ENCODE measurements around the gene OR52N4. TPM values are rescaled to one million over a fixed set of nuclear protein-coding genes. Genes with fewer than 3 reads are reported as not detected.

Gene OR52N4
- total RNA-seq = 1 to 10 TPM; 1.3 to 1.9 TPM

DNA sequence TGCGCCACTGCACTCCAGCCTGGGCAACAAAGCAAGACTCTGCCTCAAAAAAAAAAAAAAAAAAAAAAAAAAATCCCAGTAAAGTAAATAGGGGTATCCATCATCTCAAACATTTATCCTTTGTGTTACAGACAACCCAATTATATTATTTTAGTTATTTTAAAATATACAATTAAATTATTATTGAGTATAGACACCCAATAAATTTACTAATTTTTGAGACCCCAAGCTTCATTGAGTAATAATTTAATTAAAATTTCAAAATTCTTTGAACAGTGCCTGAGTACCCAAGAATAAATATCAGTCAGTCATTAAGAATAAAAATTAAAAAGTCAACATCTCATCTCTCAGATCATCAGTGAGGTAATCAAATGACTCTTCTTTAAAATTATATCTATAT, at the start of gene OR52N4:
TSS of gene OR52N4 (plus strand) at position 301 of the 400 bp plus-strand sequence. CDS start 498 bp downstream, outside the sequence.

GRCh38 chr11:5736396-5736795, 17.6 kb upstream of the OR52N4 start, which contains the start of gene OR56B1:
Gene OR56B1, plus strand, starts transcription at chr11:5736448. Its CDS starts 69 bp downstream, at chr11:5736517.

GRCh38 chr11:5783255-5783654, 29.2 kb downstream of the OR52N4 start, which contains the start of gene OR52N5:
Gene OR52N5, minus strand, starts transcription at chr11:5783355. Its CDS starts 4,721 bp downstream, at chr11:5778634.

GRCh38 chr11:5791165-5791564, 37.1 kb downstream of the OR52N4 start, which contains the start of gene OR52N1:
Gene OR52N1, minus strand, starts transcription at chr11:5791265. Its CDS starts 2,449 bp downstream, at chr11:5788816.

Other genes starting within 250 kb of the OR52N4 start
- not detected for gene UBQLN3, start 244.3 kb upstream of the OR52N4 start, total RNA-seq
- under 1 TPM in 1 of 2 experiments, not detected in 1; 0.20 TPM for gene UBQLNL, start 237.5 kb upstream of the OR52N4 start, total RNA-seq
- not detected for gene OR52H1, start 205.7 kb upstream of the OR52N4 start, total RNA-seq
- not detected for gene OR52B6, start 173.4 kb upstream of the OR52N4 start, total RNA-seq
- under 1 TPM; 0.10 to 0.28 TPM for gene TRIM6, start 157.6 kb upstream of the OR52N4 start, total RNA-seq
- 10 to 100 TPM; 12.9 to 13.3 TPM for gene TRIM34, start 129.2 kb upstream of the OR52N4 start, total RNA-seq
- 10 to 100 TPM; 28.7 to 28.9 TPM for gene TRIM5, start 69.2 kb upstream of the OR52N4 start, total RNA-seq
- 100 to 1,000 TPM; 262 to 277 TPM for gene TRIM22, start 64.5 kb upstream of the OR52N4 start, total RNA-seq
- gene OR56B1, start 17.8 kb upstream of the OR52N4 start, total RNA-seq = under 1 TPM; 0.40 to 0.55 TPM
- not detected for gene OR52N5, start 29.1 kb downstream of the OR52N4 start, total RNA-seq
- gene OR52N1, start 37.0 kb downstream of the OR52N4 start, total RNA-seq = not detected
- not detected for gene OR52N2, start 54.7 kb downstream of the OR52N4 start, total RNA-seq
- not detected for gene OR52E6, start 87.7 kb downstream of the OR52N4 start, total RNA-seq
- gene OR52E8, start 103.4 kb downstream of the OR52N4 start, total RNA-seq = not detected
- not detected for gene OR52E4, start 126.4 kb downstream of the OR52N4 start, total RNA-seq
- not detected for gene OR52E5, start 139.0 kb downstream of the OR52N4 start, total RNA-seq
- not detected for gene OR56A3, start 188.0 kb downstream of the OR52N4 start, total RNA-seq
- not detected for gene OR56A5, start 214.3 kb downstream of the OR52N4 start, total RNA-seq
- gene OR52L1, start 232.7 kb downstream of the OR52N4 start, total RNA-seq = not detected